ENCODE results near the gene SOX12. TPM values are rescaled to one million over a fixed set of nuclear protein-coding genes. Genes with fewer than 3 reads are reported as not detected.

SOX12 gene
- total RNA-seq, 1 donor from 2014 or later, result 43.4 TPM

DNA sequence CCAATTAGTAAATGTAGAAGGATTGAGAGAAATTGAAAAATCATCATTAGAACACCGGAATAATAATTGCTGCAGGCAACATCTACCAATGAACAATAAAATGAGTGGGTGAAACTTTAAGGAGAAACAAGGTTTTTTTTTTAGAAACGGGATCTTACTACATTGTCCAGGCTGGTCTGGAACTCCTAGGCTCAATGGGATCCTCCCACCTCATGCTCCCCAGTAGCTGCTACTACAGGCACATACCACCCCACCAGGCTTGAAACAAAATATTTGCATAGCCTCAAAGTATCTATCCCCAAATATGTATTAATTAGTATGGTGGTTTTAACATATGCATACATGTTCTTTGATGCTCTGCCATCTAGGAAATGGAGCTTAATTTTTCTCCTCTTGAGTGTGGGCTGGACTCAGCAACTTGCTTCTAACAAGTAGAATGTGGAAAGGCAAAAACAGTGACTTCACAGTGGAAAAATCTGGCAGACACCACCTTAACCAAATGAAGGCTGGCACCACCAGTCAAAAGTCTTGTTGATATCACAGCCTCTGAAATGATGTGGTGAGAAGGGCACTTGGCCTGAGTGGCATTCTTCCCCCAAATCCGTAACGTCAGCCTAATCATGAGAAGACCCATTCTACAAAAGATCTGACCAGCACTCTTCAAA lies 33.7 kb downstream of the SOX12 start:
- Mint-ChIP-seq H3K9me3 (ENCODE audit: unreplicated experiment) (no peaks in the 10 kb centered on the region), H3K27ac (ENCODE audit: unreplicated experiment) (no peak overlapping the region), H3K36me3 (ENCODE audit: low read depth, unreplicated experiment) (peaks cover 6% of the 10 kb centered on the region), H3K4me1 (ENCODE audit: low read depth, unreplicated experiment) (peaks cover 32% of the 10 kb centered on the region), H3K27me3 (ENCODE audit: low read depth, unreplicated experiment) (peaks cover 2% of the 10 kb centered on the region), H3K4me3 (ENCODE audit: unreplicated experiment) (no peak overlapping the region)
- FAIRE-seq, result no peak
- H2AFZ ChIP-seq (ENCODE audit: low read depth, low read length), result no peak overlapping the region
- no peak overlapping the region for H3K4me3 ChIP-seq (ENCODE audit: insufficient read depth, low read depth, low read length)
- H3K27ac ChIP-seq (ENCODE audit: low read depth, low read length), result no peak overlapping the region
- no peak overlapping the region for H3K9ac ChIP-seq (ENCODE audit: low read length)
- H3K79me2 ChIP-seq (ENCODE audit: insufficient read depth, low read length), result no peaks in the 10 kb centered on the region
- peaks cover 8% of the 10 kb centered on the region for H3K4me1 ChIP-seq (ENCODE audit: insufficient read depth, low read length)
- H3K27me3 ChIP-seq (ENCODE audit: insufficient read depth, low read length), result no peaks in the 10 kb centered on the region
- H3K9me3 ChIP-seq (ENCODE audit: insufficient read depth, low read depth, low read length), result no peaks in the 10 kb centered on the region
- H3K36me3 ChIP-seq (ENCODE audit: insufficient read depth, low read length), result no peaks in the 10 kb centered on the region
- peaks cover 3% of the 10 kb centered on the region for H4K20me1 ChIP-seq (ENCODE audit: insufficient read depth, low read length)
- no peak for TF ChIP-seq EZH2 (IDR thresholded peaks at IDR 0.05; ENCODE audit: insufficient read depth, low read length)
- TF ChIP-seq, protein P1, sequence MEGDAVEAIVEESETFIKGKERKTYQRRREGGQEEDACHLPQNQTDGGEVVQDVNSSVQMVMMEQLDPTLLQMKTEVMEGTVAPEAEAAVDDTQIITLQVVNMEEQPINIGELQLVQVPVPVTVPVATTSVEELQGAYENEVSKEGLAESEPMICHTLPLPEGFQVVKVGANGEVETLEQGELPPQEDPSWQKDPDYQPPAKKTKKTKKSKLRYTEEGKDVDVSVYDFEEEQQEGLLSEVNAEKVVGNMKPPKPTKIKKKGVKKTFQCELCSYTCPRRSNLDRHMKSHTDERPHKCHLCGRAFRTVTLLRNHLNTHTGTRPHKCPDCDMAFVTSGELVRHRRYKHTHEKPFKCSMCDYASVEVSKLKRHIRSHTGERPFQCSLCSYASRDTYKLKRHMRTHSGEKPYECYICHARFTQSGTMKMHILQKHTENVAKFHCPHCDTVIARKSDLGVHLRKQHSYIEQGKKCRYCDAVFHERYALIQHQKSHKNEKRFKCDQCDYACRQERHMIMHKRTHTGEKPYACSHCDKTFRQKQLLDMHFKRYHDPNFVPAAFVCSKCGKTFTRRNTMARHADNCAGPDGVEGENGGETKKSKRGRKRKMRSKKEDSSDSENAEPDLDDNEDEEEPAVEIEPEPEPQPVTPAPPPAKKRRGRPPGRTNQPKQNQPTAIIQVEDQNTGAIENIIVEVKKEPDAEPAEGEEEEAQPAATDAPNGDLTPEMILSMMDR (IDR thresholded peaks at IDR 0.05; ENCODE audit: insufficient read depth, low read depth, low read length), result no peak
- H3K4me2 ChIP-seq (ENCODE audit: low read length), result no peak overlapping the region
- no peak for DNase-seq (ENCODE audit: low read depth)

DNA sequence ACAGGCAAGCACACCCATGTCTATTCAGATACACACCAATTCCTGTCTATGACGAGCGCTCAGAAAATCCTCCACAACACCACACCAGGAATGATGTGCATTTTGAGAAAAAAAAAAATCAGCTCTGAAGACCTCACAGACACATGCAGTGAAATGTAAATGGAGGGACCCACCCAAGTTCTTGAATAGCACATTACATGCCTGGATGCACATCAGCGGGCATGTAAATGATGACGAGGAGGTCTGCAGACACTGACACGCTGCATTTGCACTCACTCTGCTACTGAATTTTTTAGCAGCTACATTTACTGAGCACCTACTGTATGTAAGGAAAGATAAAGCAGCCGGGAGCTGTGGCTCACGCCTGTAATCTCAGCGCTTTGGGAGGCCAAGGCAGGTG lies 36.2 kb downstream of the SOX12 start:
- Histone ChIP-seq H2AFZ (ENCODE audit: low read depth, low read length) (no peak overlapping the region), H3K4me3 (ENCODE audit: insufficient read depth, low read depth, low read length) (no peak overlapping the region), H3K27me3 (ENCODE audit: insufficient read depth, low read length) (no peaks in the 10 kb centered on the region), H4K20me1 (ENCODE audit: insufficient read depth, low read length) (no peaks in the 10 kb centered on the region), H3K36me3 (ENCODE audit: insufficient read depth, low read length) (no peaks in the 10 kb centered on the region), H3K9me3 (ENCODE audit: insufficient read depth, low read depth, low read length) (no peaks in the 10 kb centered on the region), H3K4me2 (ENCODE audit: low read length) (no peak overlapping the region), H3K79me2 (ENCODE audit: insufficient read depth, low read length) (no peaks in the 10 kb centered on the region), H3K9ac (ENCODE audit: low read length) (no peak overlapping the region), H3K4me1 (ENCODE audit: insufficient read depth, low read length) (peaks cover 14% of the 10 kb centered on the region), H3K27ac (ENCODE audit: low read depth, low read length) (no peak overlapping the region)
- DNase-seq (ENCODE audit: low read depth), result no peak
- peak overlapping the region; percentile 82 for H3K27ac Mint-ChIP-seq (ENCODE audit: unreplicated experiment)
- H3K36me3 Mint-ChIP-seq (ENCODE audit: low read depth, unreplicated experiment), result peaks cover 6% of the 10 kb centered on the region
- no peak overlapping the region for H3K4me3 Mint-ChIP-seq (ENCODE audit: unreplicated experiment)
- TF ChIP-seq EZH2 (IDR thresholded peaks at IDR 0.05; ENCODE audit: insufficient read depth, low read length), result no peak
- TF ChIP-seq, protein P1 (IDR thresholded peaks at IDR 0.05; ENCODE audit: insufficient read depth, low read depth, low read length), result no peak
- H3K9me3 Mint-ChIP-seq (ENCODE audit: unreplicated experiment), result no peaks in the 10 kb centered on the region
- H3K27me3 Mint-ChIP-seq (ENCODE audit: low read depth, unreplicated experiment), result peaks cover 2% of the 10 kb centered on the region
- FAIRE-seq, result no peak
- H3K4me1 Mint-ChIP-seq (ENCODE audit: low read depth, unreplicated experiment), result peaks cover 34% of the 10 kb centered on the region

Data from astrocyte (in vitro differentiated cells and primary cell).